GM19099 (cell line): ENCODE measurements around the gene RNLS.

Source experiments
- POLR2A ChIP-seq: IDR thresholded peaks from 3 replicates; pipeline ENCODE4 v1.6.1; 2011; ENCODE audit warnings: low read depth; ENCODE audit not compliant: insufficient read length; ENCODE audit errors: extremely low read depth

Gene RNLS

GRCh38 chr10:88415533-88416130 is 167.5 kb downstream of the RNLS start:
- TF ChIP-seq POLR2A, result no peak

- TF ChIP-seq POLR2A, result no peak
Measured at GRCh38 chr10:88413412-88413811, 169.7 kb downstream of the RNLS start.

- TF ChIP-seq POLR2A, result no peak
Measured at GRCh38 chr10:88411772-88412349, 171.3 kb downstream of the RNLS start.

- TF ChIP-seq POLR2A, result no peak
Measured at GRCh38 chr10:88409824-88410223, 173.3 kb downstream of the RNLS start.

GRCh38 chr10:88409236-88409635 is 173.9 kb downstream of the RNLS start:
- no peak for TF ChIP-seq POLR2A

- TF ChIP-seq POLR2A, result no peak
Measured at GRCh38 chr10:88408096-88408495, 175.0 kb downstream of the RNLS start.

- no peak for TF ChIP-seq POLR2A
Measured at GRCh38 chr10:88404133-88404532, 179.0 kb downstream of the RNLS start.

- no peak for TF ChIP-seq POLR2A
Measured at GRCh38 chr10:88401671-88402347, 181.3 kb downstream of the RNLS start.

- TF ChIP-seq POLR2A, result no peak
Measured at GRCh38 chr10:88399240-88399639, 183.9 kb downstream of the RNLS start.

GRCh38 chr10:88395677-88396076 is 187.4 kb downstream of the RNLS start:
- no peak for TF ChIP-seq POLR2A

- no peak for TF ChIP-seq POLR2A
Measured at GRCh38 chr10:88392222-88392621, 190.9 kb downstream of the RNLS start.

GRCh38 chr10:88390041-88390440 is 193.1 kb downstream of the RNLS start:
- no peak for TF ChIP-seq POLR2A

- no peak for TF ChIP-seq POLR2A
Measured at GRCh38 chr10:88389456-88389855, 193.7 kb downstream of the RNLS start.

GRCh38 chr10:88388324-88388723 is 194.8 kb downstream of the RNLS start:
- TF ChIP-seq POLR2A, result no peak

- TF ChIP-seq POLR2A, result peak; percentile 54
Measured at GRCh38 chr10:88386821-88387773, 196.0 kb downstream of the RNLS start.

GRCh38 chr10:88386204-88386788 is 196.8 kb downstream of the RNLS start:
- TF ChIP-seq POLR2A, result peak; percentile 40
